Measurements from ENCODE around the gene ATP11C.

The ATP11C gene

DNA sequence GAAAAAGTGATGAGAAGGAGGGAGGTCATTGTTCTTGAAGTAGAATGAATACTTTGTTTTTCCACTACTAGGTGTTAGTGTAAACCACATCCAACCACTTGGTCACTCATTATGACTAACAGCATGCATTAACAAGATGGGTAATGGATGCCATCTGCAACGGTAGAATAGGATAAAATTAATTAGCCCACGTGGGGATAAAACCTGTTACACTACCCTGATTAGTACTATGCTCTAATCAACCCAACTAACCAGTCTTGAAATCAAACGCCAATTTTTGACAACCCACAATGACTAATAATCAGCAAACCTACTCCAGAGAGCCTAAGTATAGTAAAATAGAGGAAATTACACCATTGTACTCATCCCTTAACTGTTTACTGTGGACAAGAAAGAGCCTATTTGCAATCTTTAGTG is 131.4 kb downstream of the ATP11C start:
- no peak for DNase-seq

GRCh38 chrX:139798701-139799100 is 134.2 kb downstream of the ATP11C start:
- no peak for DNase-seq

DNA sequence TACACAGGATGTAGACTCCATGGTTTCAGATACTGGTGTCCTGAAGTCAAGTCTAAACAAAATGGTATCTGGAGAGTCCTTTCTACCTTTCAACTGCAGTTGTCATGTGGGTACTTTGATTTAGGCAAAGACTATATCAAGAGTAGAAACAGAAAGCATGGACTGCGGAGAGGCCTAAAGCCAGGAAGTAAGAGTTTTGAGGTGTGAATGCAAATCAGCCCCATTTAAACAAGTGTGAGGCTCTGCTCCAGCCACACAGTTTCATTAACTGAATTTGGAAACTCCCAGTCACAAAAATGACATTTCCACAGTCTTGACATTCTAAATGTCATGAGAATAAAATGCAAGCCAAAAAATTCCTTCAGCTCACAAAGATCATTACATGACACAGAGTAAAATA is 137.7 kb downstream of the ATP11C start:
- DNase-seq = no peak

DNA sequence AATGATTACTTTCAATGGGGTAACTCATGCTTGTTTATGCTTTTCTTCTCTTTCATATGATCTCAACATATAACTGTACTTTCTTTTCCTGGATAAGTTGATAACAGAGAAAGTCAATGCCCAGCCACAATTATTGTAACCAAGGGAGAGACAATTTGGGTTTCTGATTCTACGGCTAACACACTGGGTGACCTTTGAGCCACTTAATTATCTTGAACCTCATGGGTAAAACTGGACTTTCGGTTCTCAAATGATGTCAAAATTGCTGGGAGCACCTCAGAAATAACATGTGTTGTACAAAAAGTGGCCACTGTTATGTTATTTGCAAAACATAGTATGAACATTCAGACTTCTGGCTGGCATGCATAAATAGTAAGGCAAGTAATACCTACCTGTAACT is 145.3 kb downstream of the ATP11C start:
- no peak for DNase-seq

- DNase-seq = no peak
These were observed 148.0 kb downstream of the ATP11C start for GRCh38 chrX:139784807-139785206.

GRCh38 chrX:139783959-139784358 is 148.9 kb downstream of the ATP11C start:
- DNase-seq = no peak

GRCh38 chrX:139783030-139783429 is 149.8 kb downstream of the ATP11C start:
- no peak for DNase-seq

- DNase-seq = no peak
These were observed 156.3 kb downstream of the ATP11C start for GRCh38 chrX:139776599-139776998.

DNA sequence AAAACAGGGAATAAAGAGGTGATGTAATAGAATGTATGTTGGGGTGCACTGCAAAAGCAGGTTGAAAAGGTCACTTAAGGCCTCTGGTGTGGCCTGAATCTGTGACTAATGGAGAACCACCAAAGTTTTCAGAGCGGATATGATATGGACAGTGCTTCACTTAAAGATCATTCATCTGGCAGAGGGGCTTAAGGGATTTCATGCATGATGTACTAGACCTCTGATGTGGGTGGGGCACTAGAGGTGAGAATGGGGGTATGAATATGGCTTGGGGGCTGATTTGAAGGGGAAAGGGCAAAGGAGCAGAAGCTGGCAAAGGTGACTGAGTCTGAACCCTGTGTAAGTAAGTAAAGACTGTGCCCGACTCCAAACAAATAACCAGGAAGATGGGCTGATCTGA is 162.5 kb downstream of the ATP11C start:
- DNase-seq = no peak

GRCh38 chrX:139766545-139766983 is 166.3 kb downstream of the ATP11C start:
- no peak for DNase-seq

DNA sequence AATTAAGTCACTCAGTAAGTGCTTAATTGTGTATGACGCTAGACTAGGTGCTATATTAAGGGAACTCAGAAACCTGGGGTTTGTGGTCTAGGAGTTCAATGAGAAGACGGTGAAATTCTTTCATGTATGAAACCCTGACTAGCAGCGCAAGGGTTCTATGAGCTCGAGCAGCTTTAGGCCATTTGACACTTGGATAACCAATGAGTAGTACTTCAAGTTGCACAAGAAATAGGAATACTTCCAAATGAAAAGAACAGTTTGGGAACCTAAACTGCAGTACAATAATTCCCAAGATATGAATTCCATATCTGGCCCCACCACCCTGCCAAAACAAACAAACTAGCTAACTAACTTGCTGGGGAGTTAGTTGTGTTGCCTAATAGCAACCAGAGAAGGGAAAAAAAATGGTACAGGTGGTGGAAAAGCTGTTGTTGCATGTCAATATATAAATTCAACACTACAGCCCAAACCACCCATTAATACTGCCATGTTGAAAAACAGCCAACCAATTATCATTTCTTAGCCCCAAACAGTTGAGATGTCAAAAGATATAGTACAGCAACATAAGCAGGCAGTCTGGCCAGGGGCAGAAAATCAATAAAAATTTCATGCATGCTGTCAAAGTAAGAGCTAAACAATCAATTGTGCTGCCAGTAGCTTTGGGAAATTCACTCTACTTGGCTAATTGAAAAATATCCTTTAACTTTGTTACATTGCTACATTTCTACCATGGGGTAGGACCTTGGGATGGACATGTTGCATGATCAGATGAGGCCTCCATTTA is 170.3 kb downstream of the ATP11C start:
- DNase-seq = no peak

DNA sequence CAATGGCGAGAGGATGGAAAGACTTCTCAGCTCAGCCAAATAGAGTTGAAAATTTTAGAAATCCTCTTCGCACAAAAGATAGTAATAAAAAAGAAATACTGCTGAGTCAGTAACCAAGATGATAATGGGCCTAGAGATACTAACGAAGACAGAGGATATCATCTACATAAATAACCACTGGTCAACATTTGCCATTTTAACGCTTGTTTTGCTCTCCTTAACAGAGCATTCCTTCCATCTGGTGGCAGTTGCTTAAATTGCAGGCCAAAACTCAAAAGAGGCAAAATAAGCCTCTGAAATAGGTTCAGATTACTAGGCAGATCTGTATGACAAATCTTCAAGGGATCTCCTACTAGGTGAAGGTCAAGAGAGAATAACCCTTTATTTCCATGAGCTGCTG is 173.2 kb downstream of the ATP11C start:
- DNase-seq = peak in 1 of 2 experiments; percentile 2

DNA sequence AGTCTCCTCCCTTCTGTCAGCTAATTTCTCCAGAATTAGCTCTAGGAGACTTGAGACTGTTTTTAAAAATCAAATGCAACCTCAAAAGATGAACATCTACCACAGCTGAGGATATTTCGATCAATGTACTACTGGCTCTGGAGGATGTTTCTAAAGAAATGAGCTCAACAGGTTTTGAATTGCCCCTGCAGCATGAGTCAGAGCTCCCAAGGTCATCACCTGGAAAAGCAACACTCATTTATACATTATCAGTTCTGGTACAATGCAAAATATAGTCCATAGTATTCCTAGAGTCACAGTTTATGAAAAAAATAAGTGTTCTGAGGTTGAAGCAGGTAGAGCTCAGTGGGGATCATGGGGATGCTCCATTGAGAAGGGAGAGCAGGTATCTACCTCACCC is 174.0 kb downstream of the ATP11C start:
- no peak for DNase-seq

DNA sequence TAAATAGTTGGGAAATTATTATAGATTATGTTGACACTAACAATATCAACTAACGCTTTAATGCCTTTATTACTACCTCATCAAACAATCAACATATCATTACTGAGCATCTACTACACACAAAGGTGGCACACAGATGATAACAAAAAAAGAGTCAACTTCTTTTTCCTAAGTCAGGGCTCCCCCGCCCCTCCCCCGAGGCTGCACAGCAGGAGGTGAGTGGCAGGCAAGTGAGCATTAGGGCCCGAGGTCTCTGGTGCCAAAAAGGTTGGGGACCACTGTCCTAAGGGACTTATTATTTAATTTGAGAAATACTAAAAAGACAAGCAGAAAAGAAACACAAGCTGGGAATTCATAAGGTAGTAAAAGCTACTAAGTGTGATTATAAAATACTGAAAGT is 174.6 kb downstream of the ATP11C start:
- no peak for DNase-seq

- no peak for DNase-seq
These were observed 181.8 kb downstream of the ATP11C start for GRCh38 chrX:139751053-139751452.

DNA sequence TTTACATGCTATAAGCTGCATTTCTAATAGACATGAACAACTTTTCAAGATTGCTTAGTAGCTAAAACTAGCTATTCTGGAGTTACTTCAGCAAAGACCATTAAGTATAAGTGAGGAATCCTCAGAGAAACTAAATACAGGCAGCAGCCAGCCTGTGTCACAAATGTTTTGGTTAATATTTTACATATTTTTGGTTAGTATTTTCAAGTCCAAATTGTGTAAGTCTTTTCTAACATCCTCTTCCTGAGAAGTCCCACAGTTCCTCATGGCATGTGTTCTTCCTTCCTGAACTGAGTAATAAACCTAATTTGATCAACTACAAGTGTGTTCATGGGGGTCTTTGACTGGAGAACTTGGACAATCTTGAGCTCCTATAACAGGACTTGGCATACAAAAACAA is 182.5 kb downstream of the ATP11C start:
- DNase-seq = no peak

- no peak for DNase-seq
These were observed 193.7 kb downstream of the ATP11C start for GRCh38 chrX:139739138-139739537.

DNA sequence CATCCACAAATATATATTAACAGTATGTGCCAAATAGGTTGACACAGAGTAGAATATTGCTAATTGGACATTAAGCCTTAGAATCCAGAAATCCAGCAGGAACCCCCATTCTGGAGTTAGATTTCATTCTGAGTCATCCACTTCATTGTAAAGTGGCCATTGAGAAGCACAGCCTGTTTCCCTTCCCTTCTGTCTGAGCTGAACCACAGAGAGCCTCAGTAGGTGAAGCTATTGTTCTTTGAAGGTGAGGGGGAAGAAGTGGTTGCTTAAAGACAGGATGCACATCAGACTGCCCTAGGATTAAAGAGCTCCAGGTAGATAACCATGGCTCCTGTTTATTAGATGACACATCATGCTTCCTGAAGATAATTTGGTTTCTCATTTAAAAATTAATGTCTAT is 194.3 kb downstream of the ATP11C start:
- no peak for DNase-seq

DNA sequence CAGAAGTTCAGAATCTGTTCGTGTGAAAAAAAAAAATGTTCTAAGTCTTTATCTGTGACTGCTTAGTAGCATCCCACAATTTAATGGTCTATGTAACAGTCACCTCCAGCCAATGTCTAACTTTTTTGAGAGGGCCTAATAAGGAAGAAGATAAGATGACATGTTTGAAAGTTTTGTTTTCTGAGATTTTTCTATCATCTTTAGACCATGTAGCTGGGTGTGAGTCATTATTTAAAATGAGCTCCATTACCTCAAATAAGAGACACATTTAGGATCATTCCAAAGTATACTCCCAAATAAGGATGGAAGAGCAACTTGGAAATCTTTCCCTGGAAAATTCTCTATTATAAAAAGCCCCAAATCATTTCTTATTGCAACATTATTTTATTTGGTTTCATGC is 196.7 kb downstream of the ATP11C start:
- no peak for DNase-seq

DNA sequence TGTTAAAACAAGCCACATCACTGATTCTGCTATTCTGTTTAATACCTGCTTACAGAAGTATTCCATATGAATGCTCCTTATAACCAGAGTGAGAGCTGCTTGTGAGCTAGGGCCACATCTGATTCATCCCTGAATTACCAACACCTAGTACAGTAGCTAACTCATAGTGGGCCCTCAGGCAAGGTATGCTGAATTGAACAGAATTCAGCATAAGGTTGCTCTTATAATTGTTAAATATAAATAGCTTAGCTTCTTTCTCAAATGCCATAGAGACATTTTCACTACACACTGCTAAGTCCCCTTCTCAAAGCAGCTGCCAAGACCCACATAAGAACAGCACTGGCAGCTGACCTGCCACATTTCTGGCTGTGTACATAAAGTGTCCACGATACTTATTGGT is 197.9 kb downstream of the ATP11C start:
- no peak for DNase-seq

- no peak for DNase-seq
These were observed 207.1 kb downstream of the ATP11C start for GRCh38 chrX:139725720-139726119.

GRCh38 chrX:139724626-139725025 is 208.2 kb downstream of the ATP11C start:
- no peak for DNase-seq

- DNase-seq = no peak
These were observed 211.9 kb downstream of the ATP11C start for GRCh38 chrX:139720979-139721378.

- no peak for DNase-seq
These were observed 212.7 kb downstream of the ATP11C start for GRCh38 chrX:139720136-139720535.

- no peak for DNase-seq
These were observed 224.8 kb downstream of the ATP11C start, which contains the start of gene MCF2 for GRCh38 chrX:139708067-139708466. MCF2 (minus strand) TSS chrX:139708167; CDS start chrX:139651744, 56,423 bp downstream.
